GM12865 (cell line): ENCODE data around the gene CYSRT1.

ENCODE experiments used
- DNase-seq: peaks from one replicate; pipeline ENCODE4 v3.0.0; 2010; ENCODE audit warnings: low read depth
- H3K4me3 ChIP-seq: 2 replicates; pipeline ENCODE4 v1.5.1; 2011; ENCODE audit warnings: mild to moderate bottlenecking, low read depth, low read length, control low read depth
- CTCF ChIP-seq: IDR thresholded peaks from 2 replicates; pipeline ENCODE4 v1.5.1; 2011; ENCODE audit warnings: low read length, control low read depth, low read depth, inconsistent platforms; ENCODE audit not compliant: insufficient read depth; ENCODE audit errors: missing control alignments

The CYSRT1 gene

GRCh38 chr9:137252555-137253506 is 27.9 kb downstream of the CYSRT1 start:
- TF ChIP-seq CTCF = no peak
- no peak overlapping the region for H3K4me3 ChIP-seq

GRCh38 chr9:137253717-137254623 is 29.0 kb downstream of the CYSRT1 start:
- no peak for TF ChIP-seq CTCF
- H3K4me3 ChIP-seq = peak overlapping the region; percentile 59
- DNase-seq = no peak

More at GRCh38 chr9:137252555-137253506, 27.9 kb downstream of the CYSRT1 start:
- no peak for DNase-seq

GRCh38 chr9:137254624-137255447 is 29.9 kb downstream of the CYSRT1 start, which contains the start of gene NELFB:
NELFB (plus strand) TSS chr9:137255327.
- TF ChIP-seq CTCF = no peak
- peak; percentile 94 for DNase-seq
- H3K4me3 ChIP-seq = peak within 1 kb of the TSS; percentile 88

- peak overlapping the region; percentile 88 for H3K4me3 ChIP-seq
- DNase-seq = peak; percentile 66
- TF ChIP-seq CTCF = no peak
These were observed 30.6 kb downstream of the CYSRT1 start for GRCh38 chr9:137255448-137256114.

GRCh38 chr9:137256362-137256761 is 31.4 kb downstream of the CYSRT1 start:
- H3K4me3 ChIP-seq = peak overlapping the region; percentile 88
- no peak for TF ChIP-seq CTCF
- DNase-seq = no peak
